ENCODE measurements around the gene UQCC3.
"Not testable (repeated sequence)": the region's sequence is repeated elsewhere in the genome, so short reads cannot be mapped to it uniquely, and the experiment has no call there.

Gene UQCC3

GRCh38 chr11:62671608-62672389, at the start of gene UQCC3, which contains the start of gene LBHD1:
TSS of gene UQCC3 (plus strand) at chr11:62671673. CDS start at chr11:62671746, 73 bp downstream.
TSS of gene LBHD1 (minus strand) at chr11:62672267. CDS start at chr11:62670031, 2,236 bp downstream.
- no peak for FAIRE-seq

- no peak for FAIRE-seq
Measured at GRCh38 chr11:62622476-62623089, 48.9 kb upstream of the UQCC3 start.

GRCh38 chr11:62627713-62628112, 43.8 kb upstream of the UQCC3 start:
- FAIRE-seq = no peak

GRCh38 chr11:62632492-62632891, 39.0 kb upstream of the UQCC3 start:
- no peak for FAIRE-seq

- no peak for FAIRE-seq
Measured at GRCh38 chr11:62644220-62644619, 27.3 kb upstream of the UQCC3 start.

- no peak for FAIRE-seq
Measured at GRCh38 chr11:62645671-62645945, 25.9 kb upstream of the UQCC3 start.

GRCh38 chr11:62645946-62646824, 25.3 kb upstream of the UQCC3 start, which contains the start of gene GANAB:
TSS of gene GANAB (minus strand) at chr11:62646613. CDS start at chr11:62646599, 14 bp downstream.
- peak; percentile 14 for FAIRE-seq

GRCh38 chr11:62646825-62647608, 24.5 kb upstream of the UQCC3 start:
- FAIRE-seq = no peak

- FAIRE-seq = no peak
Measured at GRCh38 chr11:62647609-62648005, 23.9 kb upstream of the UQCC3 start.

- FAIRE-seq = no peak
Measured at GRCh38 chr11:62648185-62648966, 23.1 kb upstream of the UQCC3 start.

GRCh38 chr11:62648967-62649364, 22.5 kb upstream of the UQCC3 start:
- no peak for FAIRE-seq

- FAIRE-seq = no peak
Measured at GRCh38 chr11:62649486-62649885, 22.0 kb upstream of the UQCC3 start.

GRCh38 chr11:62650283-62650682, 21.2 kb upstream of the UQCC3 start:
- not testable (repeated sequence) for FAIRE-seq

- no peak for FAIRE-seq
Measured at GRCh38 chr11:62652161-62653006, 19.1 kb upstream of the UQCC3 start.

GRCh38 chr11:62654297-62654696, 17.2 kb upstream of the UQCC3 start:
- FAIRE-seq = no peak

GRCh38 chr11:62656796-62657429, 14.6 kb upstream of the UQCC3 start:
- no peak for FAIRE-seq

- FAIRE-seq = no peak
Measured at GRCh38 chr11:62664405-62665074, 6.9 kb upstream of the UQCC3 start.

GRCh38 chr11:62665075-62665598, 6.3 kb upstream of the UQCC3 start, which contains the start of the genes C11orf98 and CSKMT:
TSS of gene C11orf98 (minus strand) at chr11:62665210. CDS start at chr11:62665169, 41 bp downstream.
TSS of gene CSKMT (plus strand) at chr11:62665312. CDS start at chr11:62665880, 568 bp downstream.
- FAIRE-seq = no peak

All from colon (tissue), 2 donors.